ENCODE measurements around the gene UBE2V1.

Gene UBE2V1

GRCh38 chr20:50123418-50123817 lies 10.5 kb upstream of the UBE2V1 start:
- H3K36me3 ChIP-seq (ENCODE audit: control insufficient read depth, insufficient read depth, low read length) = peaks cover 44% of the 10 kb centered on the region
- no peaks in the 10 kb centered on the region for H3K9me3 ChIP-seq (ENCODE audit: control insufficient read depth, insufficient read depth, low read length)
- no peaks in the 10 kb centered on the region for H3K4me1 ChIP-seq (ENCODE audit: control insufficient read depth, insufficient read depth, low read length)
- H3K4me3 ChIP-seq (ENCODE audit: low read depth, low read length) = no peak overlapping the region
- H3K27me3 ChIP-seq (ENCODE audit: control insufficient read depth, insufficient read depth, low read length) = no peaks in the 10 kb centered on the region
- H3K9ac ChIP-seq (ENCODE audit: low read depth, low read length) = no peak overlapping the region
- H3K27ac ChIP-seq (ENCODE audit: low read depth, low read length) = no peak overlapping the region

DNA sequence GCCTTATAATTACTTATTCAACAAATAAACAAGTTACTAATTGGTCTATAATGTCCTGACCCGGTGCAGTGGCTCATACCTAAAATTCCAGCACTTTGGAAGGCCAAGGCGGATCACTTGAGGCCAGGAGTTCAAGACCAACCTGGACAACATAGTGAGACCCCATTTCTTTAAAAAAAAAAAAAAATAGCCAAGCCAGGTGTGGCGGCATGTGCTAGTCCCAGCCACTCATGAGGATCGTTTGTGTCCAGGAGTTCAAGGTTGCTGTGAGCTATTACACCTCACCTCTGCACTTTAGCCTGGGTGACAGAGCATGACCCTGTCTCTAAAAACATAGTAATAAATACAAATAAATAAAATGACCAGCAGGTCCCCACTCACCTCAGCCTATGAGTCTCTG lies 9.8 kb upstream of the UBE2V1 start:
- Histone ChIP-seq H3K27me3 (ENCODE audit: control insufficient read depth, insufficient read depth, low read length) (no peaks in the 10 kb centered on the region), H3K9me3 (ENCODE audit: control insufficient read depth, insufficient read depth, low read length) (no peaks in the 10 kb centered on the region), H3K4me1 (ENCODE audit: control insufficient read depth, insufficient read depth, low read length) (no peaks in the 10 kb centered on the region), H3K36me3 (ENCODE audit: control insufficient read depth, insufficient read depth, low read length) (peaks cover 37% of the 10 kb centered on the region), H3K27ac (ENCODE audit: low read depth, low read length) (no peak overlapping the region), H3K4me3 (ENCODE audit: low read depth, low read length) (no peak overlapping the region), H3K9ac (ENCODE audit: low read depth, low read length) (no peak overlapping the region)

- H3K4me1 ChIP-seq (ENCODE audit: control insufficient read depth, insufficient read depth, low read length) = no peaks in the 10 kb centered on the region
- H3K27ac ChIP-seq (ENCODE audit: low read depth, low read length) = no peak overlapping the region
- peaks cover 30% of the 10 kb centered on the region for H3K36me3 ChIP-seq (ENCODE audit: control insufficient read depth, insufficient read depth, low read length)
- no peaks in the 10 kb centered on the region for H3K27me3 ChIP-seq (ENCODE audit: control insufficient read depth, insufficient read depth, low read length)
- no peaks in the 10 kb centered on the region for H3K9me3 ChIP-seq (ENCODE audit: control insufficient read depth, insufficient read depth, low read length)
- H3K9ac ChIP-seq (ENCODE audit: low read depth, low read length) = no peak overlapping the region
- H3K4me3 ChIP-seq (ENCODE audit: low read depth, low read length) = no peak overlapping the region
These were observed 8.9 kb upstream of the UBE2V1 start for GRCh38 chr20:50121858-50122271.

DNA sequence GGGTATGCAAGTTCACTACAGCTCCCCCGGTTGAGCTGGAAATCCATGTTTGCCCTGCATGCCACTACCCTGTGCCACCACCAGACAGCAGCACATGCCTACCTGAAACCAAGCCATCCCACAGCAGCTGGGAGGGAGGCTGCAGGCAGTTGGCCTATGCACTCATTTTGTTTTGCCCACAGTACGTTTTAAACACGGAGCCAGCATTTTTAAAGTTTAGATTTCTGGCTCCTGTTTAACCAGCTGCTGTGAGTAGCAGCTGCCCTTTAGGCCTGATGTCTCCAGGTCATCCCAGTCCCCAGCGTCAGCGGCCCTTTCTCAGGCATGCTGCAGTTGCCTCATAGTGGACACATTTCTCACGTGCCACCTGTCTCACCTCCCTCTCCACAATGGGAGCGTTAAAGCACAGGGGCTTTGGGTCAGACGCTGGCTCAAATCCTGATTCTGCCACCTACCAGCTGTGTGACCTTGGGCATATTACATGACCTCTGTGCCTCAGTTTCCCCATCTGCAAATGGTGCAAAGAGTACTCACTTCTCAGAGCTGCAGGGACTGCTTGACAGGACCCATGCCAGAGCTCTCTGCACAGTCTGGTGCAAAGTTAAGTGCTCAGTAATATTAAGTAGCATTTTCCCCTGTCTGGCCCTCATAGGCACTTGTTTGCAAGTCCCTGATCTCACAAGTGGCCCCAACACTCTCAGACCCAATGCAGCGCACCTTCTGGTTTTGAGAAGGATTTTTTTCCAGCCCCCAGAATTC lies 8.2 kb upstream of the UBE2V1 start:
- Histone ChIP-seq H3K27ac (ENCODE audit: low read depth, low read length) (no peak overlapping the region), H3K4me1 (ENCODE audit: control insufficient read depth, insufficient read depth, low read length) (0 out of 2 replicates have a peak, but pooled peaks cover 2% of the 10 kb centered on the region), H3K27me3 (ENCODE audit: control insufficient read depth, insufficient read depth, low read length) (no peaks in the 10 kb centered on the region), H3K9me3 (ENCODE audit: control insufficient read depth, insufficient read depth, low read length) (no peaks in the 10 kb centered on the region), H3K36me3 (ENCODE audit: control insufficient read depth, insufficient read depth, low read length) (peaks cover 23% of the 10 kb centered on the region), H3K4me3 (ENCODE audit: low read depth, low read length) (no peak overlapping the region), H3K9ac (ENCODE audit: low read depth, low read length) (no peak overlapping the region)

DNA sequence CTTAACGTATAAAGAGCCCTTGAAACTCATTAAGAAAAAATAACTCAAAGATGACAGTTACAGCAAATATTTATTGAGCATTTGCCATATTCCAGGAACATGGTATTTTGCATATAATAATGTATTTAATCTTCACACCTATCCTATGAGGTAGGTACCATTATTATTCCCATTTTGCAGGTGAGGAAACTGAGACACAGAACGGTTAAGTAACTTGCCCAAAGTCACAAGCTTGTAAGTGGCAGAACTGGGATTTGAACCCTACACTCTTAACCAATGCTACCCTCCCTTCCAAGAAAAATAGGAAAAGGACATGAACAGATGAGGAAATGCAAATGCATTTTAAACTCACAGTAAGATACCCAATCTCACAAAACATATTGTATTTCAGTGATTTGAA lies 5.3 kb upstream of the UBE2V1 start:
- H3K27ac ChIP-seq (ENCODE audit: low read depth, low read length) = no peak overlapping the region
- no peak overlapping the region for H3K9ac ChIP-seq (ENCODE audit: low read depth, low read length)
- no peaks in the 10 kb centered on the region for H3K27me3 ChIP-seq (ENCODE audit: control insufficient read depth, insufficient read depth, low read length)
- H3K4me1 ChIP-seq (ENCODE audit: control insufficient read depth, insufficient read depth, low read length) = peaks cover 8% of the 10 kb centered on the region; the same call in 1 of the 2 replicates
- no peaks in the 10 kb centered on the region for H3K9me3 ChIP-seq (ENCODE audit: control insufficient read depth, insufficient read depth, low read length)
- no peaks in the 10 kb centered on the region for H3K36me3 ChIP-seq (ENCODE audit: control insufficient read depth, insufficient read depth, low read length)
- no peak overlapping the region for H3K4me3 ChIP-seq (ENCODE audit: low read depth, low read length)

- Histone ChIP-seq H3K27me3 (ENCODE audit: control insufficient read depth, insufficient read depth, low read length) (no peaks in the 10 kb centered on the region), H3K9me3 (ENCODE audit: control insufficient read depth, insufficient read depth, low read length) (no peaks in the 10 kb centered on the region), H3K9ac (ENCODE audit: low read depth, low read length) (no peak overlapping the region), H3K4me3 (ENCODE audit: low read depth, low read length) (peak overlapping the region; percentile 81), H3K36me3 (ENCODE audit: control insufficient read depth, insufficient read depth, low read length) (no peaks in the 10 kb centered on the region), H3K27ac (ENCODE audit: low read depth, low read length) (no peak overlapping the region), H3K4me1 (ENCODE audit: control insufficient read depth, insufficient read depth, low read length) (peaks cover 14% of the 10 kb centered on the region; the same call in 1 of the 2 replicates)
These were observed 3.5 kb upstream of the UBE2V1 start for GRCh38 chr20:50116368-50116999.

GRCh38 chr20:50115591-50116367 lies 2.8 kb upstream of the UBE2V1 start:
- H3K9ac ChIP-seq (ENCODE audit: low read depth, low read length) = peak overlapping the region; percentile 50
- no peaks in the 10 kb centered on the region for H3K27me3 ChIP-seq (ENCODE audit: control insufficient read depth, insufficient read depth, low read length)
- no peaks in the 10 kb centered on the region for H3K9me3 ChIP-seq (ENCODE audit: control insufficient read depth, insufficient read depth, low read length)
- peak overlapping the region; percentile 26 for H3K27ac ChIP-seq (ENCODE audit: low read depth, low read length)
- H3K4me3 ChIP-seq (ENCODE audit: low read depth, low read length) = peak overlapping the region; percentile 81
- H3K36me3 ChIP-seq (ENCODE audit: control insufficient read depth, insufficient read depth, low read length) = 0 out of 2 replicates have a peak, but pooled peaks cover 4% of the 10 kb centered on the region
- peaks cover 17% of the 10 kb centered on the region; the same call in 1 of the 2 replicates for H3K4me1 ChIP-seq (ENCODE audit: control insufficient read depth, insufficient read depth, low read length)

- Histone ChIP-seq H3K27ac (ENCODE audit: low read depth, low read length) (no peak overlapping the region), H3K4me1 (ENCODE audit: control insufficient read depth, insufficient read depth, low read length) (peaks cover 17% of the 10 kb centered on the region; the same call in 1 of the 2 replicates)
These were observed 2.1 kb upstream of the UBE2V1 start for GRCh38 chr20:50115041-50115512.

DNA sequence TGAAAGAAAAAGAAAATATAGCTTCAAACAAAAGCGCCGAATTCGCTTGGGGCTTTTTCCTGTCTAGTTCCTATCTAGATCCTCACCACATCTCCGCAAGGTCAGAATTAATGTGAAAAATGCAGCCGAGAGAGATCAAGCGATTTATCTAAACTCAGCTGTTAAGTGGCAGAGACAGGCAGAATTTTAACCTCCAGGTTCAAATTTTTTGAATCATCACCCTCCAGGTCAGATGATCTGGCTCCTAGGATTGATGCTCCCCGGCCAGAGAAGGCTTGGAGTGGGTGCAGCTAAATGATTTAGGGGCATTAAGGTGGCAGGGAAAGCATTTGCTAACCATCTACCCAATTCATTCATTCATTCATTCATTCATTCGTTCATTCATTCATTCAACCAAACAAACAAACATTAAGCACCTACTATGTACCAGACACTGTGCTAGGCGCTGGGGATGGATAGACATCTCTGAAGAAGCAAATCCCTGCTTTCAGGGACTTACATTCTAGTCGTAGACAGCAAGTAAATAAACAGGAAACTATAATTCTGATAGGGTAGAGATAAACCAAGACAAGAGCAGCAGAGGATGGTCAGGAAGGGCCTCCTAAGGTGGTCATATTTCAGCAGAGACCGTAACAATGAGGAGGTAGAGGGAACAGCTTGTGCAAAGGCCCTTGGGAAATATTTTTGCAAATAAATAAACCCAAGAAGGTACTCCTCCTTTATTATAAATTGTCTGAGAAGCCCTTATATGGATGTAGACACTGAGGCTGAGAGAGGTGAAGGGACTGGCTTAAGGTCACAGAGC lies 672 bp upstream of the UBE2V1 start:
- Histone ChIP-seq H3K36me3 (ENCODE audit: control insufficient read depth, insufficient read depth, low read length) (peaks cover 8% of the 10 kb centered on the region; the same call in 1 of the 2 replicates), H3K27me3 (ENCODE audit: control insufficient read depth, insufficient read depth, low read length) (no peaks in the 10 kb centered on the region), H3K9ac (ENCODE audit: low read depth, low read length) (peak overlapping the region; percentile 87), H3K4me3 (ENCODE audit: low read depth, low read length) (peak overlapping the region; percentile 93), H3K4me1 (ENCODE audit: control insufficient read depth, insufficient read depth, low read length) (peaks cover 17% of the 10 kb centered on the region; the same call in 1 of the 2 replicates), H3K27ac (ENCODE audit: low read depth, low read length) (peak overlapping the region; percentile 96), H3K9me3 (ENCODE audit: control insufficient read depth, insufficient read depth, low read length) (no peaks in the 10 kb centered on the region)

More at GRCh38 chr20:50115041-50115512, 2.1 kb upstream of the UBE2V1 start:
- Histone ChIP-seq H3K27me3 (ENCODE audit: control insufficient read depth, insufficient read depth, low read length) (no peaks in the 10 kb centered on the region), H3K4me3 (ENCODE audit: low read depth, low read length) (peak overlapping the region; percentile 81), H3K9ac (ENCODE audit: low read depth, low read length) (peak overlapping the region; percentile 50; the same call in 1 of the 2 replicates), H3K36me3 (ENCODE audit: control insufficient read depth, insufficient read depth, low read length) (0 out of 2 replicates have a peak, but pooled peaks cover 4% of the 10 kb centered on the region), H3K9me3 (ENCODE audit: control insufficient read depth, insufficient read depth, low read length) (no peaks in the 10 kb centered on the region)

GRCh38 chr20:50111829-50112495 lies 988 bp downstream of the UBE2V1 start:
- peak overlapping the region; percentile 96 for H3K27ac ChIP-seq (ENCODE audit: low read depth, low read length)
- H3K36me3 ChIP-seq (ENCODE audit: control insufficient read depth, insufficient read depth, low read length) = peaks cover 14% of the 10 kb centered on the region
- peak overlapping the region; percentile 87 for H3K9ac ChIP-seq (ENCODE audit: low read depth, low read length)
- H3K27me3 ChIP-seq (ENCODE audit: control insufficient read depth, insufficient read depth, low read length) = no peaks in the 10 kb centered on the region
- peaks cover 30% of the 10 kb centered on the region for H3K4me1 ChIP-seq (ENCODE audit: control insufficient read depth, insufficient read depth, low read length)
- H3K9me3 ChIP-seq (ENCODE audit: control insufficient read depth, insufficient read depth, low read length) = no peaks in the 10 kb centered on the region
- peak overlapping the region; percentile 93 for H3K4me3 ChIP-seq (ENCODE audit: low read depth, low read length)
